IMR-90 (cell line): ENCODE data around the gene MTOR. TPM values are rescaled to one million over a fixed set of nuclear protein-coding genes. Genes with fewer than 3 reads are reported as not detected.

Experiments used
- ATAC-seq: fragments of 200-7000 bp; cut with Tn5 transposase; 2 replicates; pipeline ENCODE4 v1.9.1; 2020; ENCODE audit warnings: low read depth, mild to moderate bottlenecking, moderate library complexity
- BruUV-seq: library from RNA; stranded (reverse); fragments of 400-500 nt; replicated peaks from 2 replicates; lab custom pipeline; 2021; lab: Mats Ljungman, UMichigan
- CTCF ChIA-PET: fragments of 300-600 bp; formaldehyde crosslinking; extraction: SDS; loops from one replicate; lab custom pipeline; 2021; ENCODE audit warnings: antibody characterized with exemption; lab: Yijun Ruan, JAX
- POLR2A ChIA-PET: fragments of 300-600 bp; sonication (Branson Sonifier 250); formaldehyde crosslinking; loops from one replicate; lab custom pipeline; 2022; ENCODE audit warnings: antibody characterized with exemption; ENCODE audit not compliant: unreplicated experiment; lab: Charles Lee
- DNase-seq: peaks from one replicate; pipeline ENCODE4 v3.0.0; 2013
- H2AFZ ChIP-seq: replicated peaks from 2 replicates; pipeline ENCODE3; 2013; ENCODE audit warnings: low read length, mild to moderate bottlenecking; ENCODE audit not compliant: poor library complexity
- H2AK5ac ChIP-seq: 2 replicates; pipeline ENCODE4 v1.6.1; 2013; ENCODE audit warnings: low read depth, low read length, inconsistent platforms
- H2AK9ac ChIP-seq: replicated peaks from 2 replicates; pipeline ENCODE3; 2013; ENCODE audit warnings: mild to moderate bottlenecking, low read depth, low read length, moderate library complexity; ENCODE audit not compliant: poor library complexity
- H2BK120ac ChIP-seq: 2 replicates; pipeline ENCODE4 v1.6.1; 2013; ENCODE audit warnings: low read depth, low read length, inconsistent platforms
- H2BK15ac ChIP-seq: 3 replicates; pipeline ENCODE4 v1.6.1; 2013; ENCODE audit warnings: low read depth, low read length, inconsistent platforms
- H2BK20ac ChIP-seq: 2 replicates; pipeline ENCODE4 v1.6.1; 2013; ENCODE audit warnings: low read depth, mild to moderate bottlenecking, inconsistent platforms, low read length, moderate library complexity
- H2BK5ac ChIP-seq: 2 replicates; pipeline ENCODE4 v1.6.1; 2013; ENCODE audit warnings: mild to moderate bottlenecking, low read depth, low read length, inconsistent platforms; ENCODE audit not compliant: poor library complexity, severe bottlenecking
- H3K14ac ChIP-seq: replicated peaks from 2 replicates; pipeline ENCODE4 v1.6.1; 2013; ENCODE audit warnings: low read depth, low read length, inconsistent platforms
- H3K18ac ChIP-seq: 2 replicates; pipeline ENCODE4 v1.6.1; 2013; ENCODE audit warnings: low read depth, low read length, control low read depth
- H3K23ac ChIP-seq: 2 replicates; pipeline ENCODE4 v1.6.1; 2013; ENCODE audit warnings: low read depth, low read length, inconsistent platforms
- H3K27ac ChIP-seq: 2 replicates; pipeline ENCODE4 v1.5.1; 2013; ENCODE audit warnings: mild to moderate bottlenecking, control low read depth, low read length; ENCODE audit not compliant: insufficient read depth
- H3K27me3 ChIP-seq: 2 replicates; pipeline ENCODE4 v1.6.1; 2013; ENCODE audit warnings: low read length; ENCODE audit not compliant: control insufficient read depth, insufficient read depth
- H3K36me3 ChIP-seq: 2 replicates; pipeline ENCODE4 v1.6.1; 2013; ENCODE audit warnings: low read length, mixed read lengths; ENCODE audit not compliant: control insufficient read depth, insufficient read depth
- H3K4ac ChIP-seq: 2 replicates; pipeline ENCODE4 v1.6.1; 2013; ENCODE audit warnings: low read depth, low read length, inconsistent platforms
- H3K4me1 ChIP-seq: 2 replicates; pipeline ENCODE4 v1.6.1; 2013; ENCODE audit warnings: low read length, mixed read lengths; ENCODE audit not compliant: control insufficient read depth, insufficient read depth
- H3K4me2 ChIP-seq: 2 replicates; pipeline ENCODE4 v1.6.1; 2013; ENCODE audit warnings: low read depth, mild to moderate bottlenecking, control low read depth, low read length, moderate library complexity
- H3K4me3 ChIP-seq: 2 replicates; pipeline ENCODE4 v1.5.1; 2013; ENCODE audit warnings: low read depth, mild to moderate bottlenecking, control low read depth, low read length, moderate library complexity; ENCODE audit not compliant: insufficient read depth
- H3K56ac ChIP-seq: 2 replicates; pipeline ENCODE4 v1.6.1; 2013; ENCODE audit warnings: low read length, inconsistent platforms; ENCODE audit not compliant: insufficient read depth; ENCODE audit errors: extremely low read depth
- H3K79me1 ChIP-seq, 2 experiments: 2 replicates each; pipeline ENCODE4 v1.6.1; 2013; ENCODE audit warnings: low read length in 2 of 2, inconsistent platforms in 1 of 2, low read depth in 1 of 2
- H3K9ac ChIP-seq: 2 replicates; pipeline ENCODE4 v1.6.1; 2013; ENCODE audit warnings: low read depth, low read length, control low read depth
- H3K9me1 ChIP-seq: 2 replicates; pipeline ENCODE4 v1.6.1; 2013; ENCODE audit warnings: low read length, inconsistent platforms; ENCODE audit not compliant: insufficient read depth
- H3K9me3 ChIP-seq: 2 replicates; pipeline ENCODE4 v1.6.1; 2013; ENCODE audit warnings: low read length; ENCODE audit not compliant: control insufficient read depth, insufficient read depth
- H4K20me1 ChIP-seq: 2 replicates; pipeline ENCODE4 v1.6.1; 2013; ENCODE audit warnings: low read length, inconsistent platforms; ENCODE audit not compliant: insufficient read depth
- H4K5ac ChIP-seq: 2 replicates; pipeline ENCODE4 v1.6.1; 2013; ENCODE audit warnings: mild to moderate bottlenecking, low read depth, low read length, control low read depth
- H4K8ac ChIP-seq, 2 experiments: 2 replicates each; pipeline ENCODE4 v1.6.1; 2013; ENCODE audit warnings: low read depth in 2 of 2, low read length in 2 of 2, control low read depth in 1 of 2, inconsistent platforms in 1 of 2
- H4K91ac ChIP-seq: 2 replicates; pipeline ENCODE4 v1.6.1; 2013; ENCODE audit warnings: low read depth, low read length, inconsistent platforms; ENCODE audit not compliant: insufficient read depth
- BHLHE40 ChIP-seq: fragments of 150-350 bp; IDR thresholded peaks from 2 replicates; pipeline ENCODE4 v1.6.1; 2016; ENCODE audit warnings: mild to moderate bottlenecking, low read depth, low read length
- CEBPB ChIP-seq: IDR thresholded peaks from 2 replicates; pipeline ENCODE4 v1.6.1; 2012; ENCODE audit warnings: low read depth, low read length, improper control_type of control experiment
- FOS ChIP-seq: fragments of 150-350 bp; IDR thresholded peaks from 2 replicates; pipeline ENCODE4 v1.6.1; 2016; ENCODE audit warnings: low read depth, low read length
- MAFK ChIP-seq: IDR thresholded peaks from 2 replicates; pipeline ENCODE4 v1.6.1; 2012; ENCODE audit warnings: low read depth, low read length, improper control_type of control experiment
- MAZ ChIP-seq: IDR thresholded peaks from 2 replicates; pipeline ENCODE4 v1.6.1; 2012; ENCODE audit warnings: low read depth, mild to moderate bottlenecking, low read length, improper control_type of control experiment, moderate library complexity, borderline replicate concordance
- MXI1 ChIP-seq: IDR thresholded peaks from 2 replicates; pipeline ENCODE4 v1.6.1; 2012; ENCODE audit warnings: low read depth, mild to moderate bottlenecking, low read length, moderate library complexity, borderline replicate concordance
- NFE2L2 ChIP-seq: fragments of 150-350 bp; IDR thresholded peaks from 2 replicates; pipeline ENCODE4 v1.6.1; 2016; ENCODE audit warnings: low read depth, mild to moderate bottlenecking, low read length
- POLR2A ChIP-seq: IDR thresholded peaks from 2 replicates; pipeline ENCODE4 v1.6.1; 2012; ENCODE audit warnings: mild to moderate bottlenecking, low read depth, low read length
- RAD21 ChIP-seq: IDR thresholded peaks from 2 replicates; pipeline ENCODE4 v1.6.1; 2012; ENCODE audit warnings: low read length, improper control_type of control experiment
- RCOR1 ChIP-seq: IDR thresholded peaks from 2 replicates; pipeline ENCODE4 v1.6.1; 2012; ENCODE audit warnings: mild to moderate bottlenecking, low read length, improper control_type of control experiment; ENCODE audit not compliant: insufficient replicate concordance
- RFX5 ChIP-seq: IDR thresholded peaks from 2 replicates; pipeline ENCODE4 v1.8.0; 2012; ENCODE audit warnings: low read depth, mild to moderate bottlenecking, low read length, moderate library complexity
- SMC3 ChIP-seq: fragments of 150-350 bp; IDR thresholded peaks from 2 replicates; pipeline ENCODE4 v1.6.1; 2016; ENCODE audit warnings: low read depth, mild to moderate bottlenecking, antibody characterized with exemption, low read length, moderate library complexity
- WGBS, 2 experiments: methylation state at CpG; one replicate each; pipeline versions ENCODE4 v1.1.5 to v1.1.7; 2013; ENCODE audit warnings: missing lambda C conversion rate in 2 of 2; ENCODE audit not compliant: insufficient read length in 1 of 2; ENCODE audit errors: extremely low coverage in 2 of 2; 5-methylcytosine and 5-hydroxymethylcytosine counted together
- dilution Hi-C: fragments of 300-500 bp; cut with HindIII; formaldehyde crosslinking; loops from one replicate; pipeline ENCODE4 v1.14.3; 2018; ENCODE audit warnings: low sequenced_read_pairs; ENCODE audit not compliant: unreplicated experiment
- in situ Hi-C: fragments of 300-500 bp; cut with MboI; formaldehyde crosslinking; loops from 3 replicates; pipeline ENCODE4 v1.14.3; 2019; ENCODE audit warnings: low sequenced_read_pairs, inconsistent platforms, mixed read lengths
- intact Hi-C: fragments of 100-400 bp; cut with micrococcal nuclease; formaldehyde crosslinking; loops from 2 replicates; pipeline ENCODE4 v1.10.0; 2022
- polyA plus RNA-seq, 3 experiments: library from polyadenylated mRNA; depleted of rRNA; stranded (reverse); fragments of >200 nt; gene quantifications; 2 replicates each; pipeline ENCODE4 v1.2.3, GENCODE V29; 2012; ENCODE audit warnings: low replicate concordance in 1 of 3
- total RNA-seq: library from RNA; depleted of rRNA; stranded (reverse); fragments of >200 nt; gene quantifications from 2 replicates; pipeline ENCODE4 v1.2.3, GENCODE V29; 2012
- TF ChIP-seq, protein P1 (sequence below): fragments of 150-350 bp; IDR thresholded peaks from 2 replicates; pipeline ENCODE4 v1.6.1; 2016; ENCODE audit warnings: low read depth, mild to moderate bottlenecking, low read length, moderate library complexity, borderline replicate concordance
- TF ChIP-seq, protein P2 (sequence below): fragments of 150-350 bp; IDR thresholded peaks from 2 replicates; pipeline ENCODE4 v1.6.1; 2017; ENCODE audit warnings: mild to moderate bottlenecking, antibody characterized with exemption, low read length, low read depth

Gene MTOR
- total and polyA plus RNA-seq, 2 of the 4 experiments (the other 2 are of a cell fraction) = 19.2 to 36.7 TPM

DNA sequence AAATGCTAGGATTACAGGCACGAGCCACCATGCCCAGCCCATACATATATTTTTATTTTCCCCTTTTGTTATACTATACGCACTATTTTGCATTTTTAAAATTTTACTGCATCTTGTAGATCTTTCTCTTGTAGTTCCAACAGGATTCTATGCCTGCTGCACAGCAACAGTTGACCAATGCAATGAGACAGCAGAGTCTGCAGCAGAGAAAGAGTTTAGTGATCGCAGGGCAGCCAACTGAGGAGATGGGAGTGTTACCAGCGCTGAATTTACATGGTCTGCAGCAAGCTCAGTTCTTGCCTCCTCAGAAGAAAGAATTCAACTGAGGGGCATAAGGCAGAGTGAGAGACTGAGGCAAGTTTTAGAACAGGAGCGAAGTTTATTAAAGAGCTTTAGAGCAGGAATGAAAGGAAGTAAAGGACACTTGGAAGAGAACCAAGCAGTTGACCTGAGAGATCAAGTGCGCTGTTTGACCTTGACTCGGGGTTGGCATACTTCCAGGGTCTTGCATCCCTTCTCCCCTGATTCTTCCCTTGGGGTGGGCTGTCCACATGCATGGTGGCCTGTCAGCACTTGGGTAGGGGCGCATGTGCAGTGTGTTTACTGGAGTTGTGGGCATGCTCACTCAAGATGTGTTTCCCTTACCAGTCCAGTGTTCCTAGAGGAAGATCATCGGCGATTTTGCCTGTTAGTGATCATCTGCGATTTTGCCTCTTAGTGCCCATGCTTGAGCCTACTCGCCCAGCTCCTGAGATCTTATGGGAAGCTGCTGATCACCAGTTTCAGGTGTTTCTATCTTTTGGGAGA lies 4.1 kb upstream of the MTOR start (continued):
- TF ChIP-seq RCOR1 = no peak

DNA sequence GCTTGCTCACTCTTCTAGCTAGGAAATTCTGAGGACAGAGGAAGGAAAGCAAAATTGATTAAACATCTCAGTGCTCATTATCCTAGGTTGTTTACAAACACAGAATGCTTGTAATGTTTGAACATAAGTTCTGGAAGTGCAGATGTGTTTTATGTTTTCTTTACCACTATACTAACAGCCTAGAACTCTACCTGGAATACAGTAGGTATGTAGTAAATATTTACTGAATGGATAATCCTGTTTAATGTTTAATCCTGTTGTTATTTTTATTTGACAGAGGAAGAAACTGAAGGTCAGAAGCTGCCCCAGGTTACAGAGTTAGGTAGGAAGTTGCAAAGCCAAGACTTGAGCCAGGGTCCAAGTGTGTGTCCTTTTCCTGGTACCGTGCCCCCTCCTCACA lies 6.1 kb downstream of the MTOR start:
- POLR2A ChIA-PET = no interaction called here
- no peak overlapping the region for H3K14ac ChIP-seq
- H3K9me1 ChIP-seq = no peaks in the 10 kb centered on the region
- H2AFZ ChIP-seq = no peak overlapping the region
- no peak overlapping the region for H3K23ac ChIP-seq
- no peak overlapping the region for H3K4me2 ChIP-seq
- 100% methylated on average over 1 of the region's 1 CpG; no CpG with 5 or more reads in 1 of the 2 experiments for WGBS, 2 experiments
- no peaks in the 10 kb centered on the region for H4K20me1 ChIP-seq
- H4K8ac ChIP-seq = no peak overlapping the region
- H3K4me1 ChIP-seq = no peaks in the 10 kb centered on the region
- H2AK9ac ChIP-seq = no peak overlapping the region
- no peak overlapping the region for H3K56ac ChIP-seq
- no peak for DNase-seq
- no peak for ATAC-seq
- H3K36me3 ChIP-seq = peaks cover 49% of the 10 kb centered on the region
- no peak overlapping the region for H2AK5ac ChIP-seq
- dilution Hi-C loops (no loop called here), intact Hi-C loops (no loop called here), in situ Hi-C loops (no loop called here)
- H3K9ac ChIP-seq = no peak overlapping the region
- CTCF ChIA-PET = no interaction called here
- peaks cover 4 to 6% of the 10 kb centered on the region in 2 experiments; a peak in 3 of 4 replicates for H3K79me1 ChIP-seq
- H2BK5ac ChIP-seq = no peak overlapping the region
- no peak overlapping the region for H2BK20ac ChIP-seq
- H3K9me3 ChIP-seq = no peaks in the 10 kb centered on the region
- no peaks in the 10 kb centered on the region for H3K27me3 ChIP-seq
- no peak overlapping the region for H3K4ac ChIP-seq
- H4K5ac ChIP-seq = no peak overlapping the region
- H3K18ac ChIP-seq = no peak overlapping the region
- no peak overlapping the region for H2BK15ac ChIP-seq
- no peak overlapping the region for H3K27ac ChIP-seq
- no peak overlapping the region for H4K91ac ChIP-seq
- H3K4me3 ChIP-seq = no peak overlapping the region
- no peak overlapping the region for H2BK120ac ChIP-seq
- BruUV-seq = no TSS peak
- no peak for TF ChIP-seq MAZ
- no peak for TF ChIP-seq POLR2A
- TF ChIP-seq, protein P1, sequence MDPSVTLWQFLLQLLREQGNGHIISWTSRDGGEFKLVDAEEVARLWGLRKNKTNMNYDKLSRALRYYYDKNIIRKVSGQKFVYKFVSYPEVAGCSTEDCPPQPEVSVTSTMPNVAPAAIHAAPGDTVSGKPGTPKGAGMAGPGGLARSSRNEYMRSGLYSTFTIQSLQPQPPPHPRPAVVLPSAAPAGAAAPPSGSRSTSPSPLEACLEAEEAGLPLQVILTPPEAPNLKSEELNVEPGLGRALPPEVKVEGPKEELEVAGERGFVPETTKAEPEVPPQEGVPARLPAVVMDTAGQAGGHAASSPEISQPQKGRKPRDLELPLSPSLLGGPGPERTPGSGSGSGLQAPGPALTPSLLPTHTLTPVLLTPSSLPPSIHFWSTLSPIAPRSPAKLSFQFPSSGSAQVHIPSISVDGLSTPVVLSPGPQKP = no peak
- no peak for TF ChIP-seq NFE2L2
- no peak for TF ChIP-seq RAD21
- no peak for TF ChIP-seq MXI1
- TF ChIP-seq CEBPB = no peak
- no peak for TF ChIP-seq BHLHE40
- TF ChIP-seq FOS = no peak
- TF ChIP-seq, protein P2, sequence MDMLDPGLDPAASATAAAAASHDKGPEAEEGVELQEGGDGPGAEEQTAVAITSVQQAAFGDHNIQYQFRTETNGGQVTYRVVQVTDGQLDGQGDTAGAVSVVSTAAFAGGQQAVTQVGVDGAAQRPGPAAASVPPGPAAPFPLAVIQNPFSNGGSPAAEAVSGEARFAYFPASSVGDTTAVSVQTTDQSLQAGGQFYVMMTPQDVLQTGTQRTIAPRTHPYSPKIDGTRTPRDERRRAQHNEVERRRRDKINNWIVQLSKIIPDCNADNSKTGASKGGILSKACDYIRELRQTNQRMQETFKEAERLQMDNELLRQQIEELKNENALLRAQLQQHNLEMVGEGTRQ = no peak
- TF ChIP-seq RFX5 = no peak
- TF ChIP-seq SMC3 = no peak
- no peak for TF ChIP-seq MAFK
